ENCODE data around the gene COL9A1.
"Not testable (repeated sequence)": the region's sequence is repeated elsewhere in the genome, so short reads cannot be mapped to it uniquely, and the experiment has no call there.

The COL9A1 gene

GRCh38 chr6:70303034-70303525, at the start of gene COL9A1:
Gene COL9A1 (minus strand): TSS chr6:70303084. CDS start chr6:70302924, 160 bp downstream.
- no peak for DNase-seq

GRCh38 chr6:70351461-70351860, 48.6 kb upstream of the COL9A1 start:
- DNase-seq: no peak

- no peak for DNase-seq
Observed at GRCh38 chr6:70345619-70346018, 42.7 kb upstream of the COL9A1 start.

- no peak for DNase-seq
Observed at GRCh38 chr6:70343313-70343712, 40.4 kb upstream of the COL9A1 start.

- not testable (repeated sequence) for DNase-seq
Observed at GRCh38 chr6:70339810-70340209, 36.9 kb upstream of the COL9A1 start.

- DNase-seq: no peak
Observed at GRCh38 chr6:70338775-70339174, 35.9 kb upstream of the COL9A1 start.

GRCh38 chr6:70337743-70338105, 34.8 kb upstream of the COL9A1 start:
- no peak for DNase-seq

- DNase-seq: no peak
Observed at GRCh38 chr6:70336996-70337742, 34.3 kb upstream of the COL9A1 start.

GRCh38 chr6:70327036-70327435, 24.2 kb upstream of the COL9A1 start:
- DNase-seq: no peak

GRCh38 chr6:70325009-70325408, 22.1 kb upstream of the COL9A1 start:
- no peak for DNase-seq

GRCh38 chr6:70317799-70318198, 14.9 kb upstream of the COL9A1 start:
- DNase-seq: not testable (repeated sequence)

- DNase-seq: no peak
Observed at GRCh38 chr6:70315079-70315751, 12.3 kb upstream of the COL9A1 start.

GRCh38 chr6:70314296-70314695, 11.4 kb upstream of the COL9A1 start:
- DNase-seq: no peak

- peak; percentile 12 for DNase-seq
Observed at GRCh38 chr6:70312165-70312745, 9.4 kb upstream of the COL9A1 start.

- DNase-seq: no peak
Observed at GRCh38 chr6:70310063-70310694, 7.3 kb upstream of the COL9A1 start.

- DNase-seq: no peak
Observed at GRCh38 chr6:70309243-70309642, 6.4 kb upstream of the COL9A1 start.

GRCh38 chr6:70308142-70308541, 5.3 kb upstream of the COL9A1 start:
- DNase-seq: not testable (repeated sequence)

- no peak for DNase-seq
Observed at GRCh38 chr6:70307008-70307407, 4.1 kb upstream of the COL9A1 start.

GRCh38 chr6:70304616-70305015, 1.7 kb upstream of the COL9A1 start:
- DNase-seq: no peak

GRCh38 chr6:70299456-70299855, 3.4 kb downstream of the COL9A1 start:
- DNase-seq: no peak

- DNase-seq: no peak
Observed at GRCh38 chr6:70298068-70298467, 4.8 kb downstream of the COL9A1 start.

- DNase-seq: no peak
Observed at GRCh38 chr6:70292193-70292592, 10.7 kb downstream of the COL9A1 start.

- no peak for DNase-seq
Observed at GRCh38 chr6:70289299-70289698, 13.6 kb downstream of the COL9A1 start.

- DNase-seq: no peak
Observed at GRCh38 chr6:70286905-70287304, 16.0 kb downstream of the COL9A1 start.

Data from stimulated activated CD4-positive, alpha-beta T cell treated with anti-CD3 and anti-CD28 coated beads, Interleukin-15, amount 100 ng/mL, for 24 hours (primary cell).